Measurements from ENCODE around the gene SYNGR4. TPM values are rescaled to one million over a fixed set of nuclear protein-coding genes. Genes with fewer than 3 reads are reported as not detected.

SYNGR4 gene
- total RNA-seq, 4 donors from 2014 or later = not detected

- Histone ChIP-seq H3K9me3 (no peaks in the 10 kb centered on the region), H3K27me3 (no peaks in the 10 kb centered on the region), H3K4me3 (no peak overlapping the region), H3K27ac (no peak overlapping the region), H3K36me3 (no peaks in the 10 kb centered on the region), H3K4me1 (no peaks in the 10 kb centered on the region)
- TF ChIP-seq POLR2A (IDR thresholded peaks at IDR 0.05) (no peak), POLR2AphosphoS5 (IDR thresholded peaks at IDR 0.05) (no peak), EP300 (IDR thresholded peaks at IDR 0.05) (no peak)
- TF ChIP-seq, protein P1, sequence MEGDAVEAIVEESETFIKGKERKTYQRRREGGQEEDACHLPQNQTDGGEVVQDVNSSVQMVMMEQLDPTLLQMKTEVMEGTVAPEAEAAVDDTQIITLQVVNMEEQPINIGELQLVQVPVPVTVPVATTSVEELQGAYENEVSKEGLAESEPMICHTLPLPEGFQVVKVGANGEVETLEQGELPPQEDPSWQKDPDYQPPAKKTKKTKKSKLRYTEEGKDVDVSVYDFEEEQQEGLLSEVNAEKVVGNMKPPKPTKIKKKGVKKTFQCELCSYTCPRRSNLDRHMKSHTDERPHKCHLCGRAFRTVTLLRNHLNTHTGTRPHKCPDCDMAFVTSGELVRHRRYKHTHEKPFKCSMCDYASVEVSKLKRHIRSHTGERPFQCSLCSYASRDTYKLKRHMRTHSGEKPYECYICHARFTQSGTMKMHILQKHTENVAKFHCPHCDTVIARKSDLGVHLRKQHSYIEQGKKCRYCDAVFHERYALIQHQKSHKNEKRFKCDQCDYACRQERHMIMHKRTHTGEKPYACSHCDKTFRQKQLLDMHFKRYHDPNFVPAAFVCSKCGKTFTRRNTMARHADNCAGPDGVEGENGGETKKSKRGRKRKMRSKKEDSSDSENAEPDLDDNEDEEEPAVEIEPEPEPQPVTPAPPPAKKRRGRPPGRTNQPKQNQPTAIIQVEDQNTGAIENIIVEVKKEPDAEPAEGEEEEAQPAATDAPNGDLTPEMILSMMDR (IDR thresholded peaks at IDR 0.05) = no peak
- DNase-seq (ENCODE audit: low spot score in 2 of 2) = no peak
- WGBS = 79% methylated on average over 5 of the region's 5 CpGs
These were observed 13.3 kb upstream of the SYNGR4 start for GRCh38 chr19:48350856-48351255.

- TF ChIP-seq POLR2A (IDR thresholded peaks at IDR 0.05) (no peak), EP300 (IDR thresholded peaks at IDR 0.05) (no peak), POLR2AphosphoS5 (IDR thresholded peaks at IDR 0.05) (no peak)
- TF ChIP-seq, protein P1 (IDR thresholded peaks at IDR 0.05) = peak; percentile 20 to 78
- Histone ChIP-seq H3K36me3 (no peaks in the 10 kb centered on the region), H3K27me3 (no peaks in the 10 kb centered on the region), H3K27ac (no peak overlapping the region), H3K9me3 (no peaks in the 10 kb centered on the region), H3K4me3 (no peak overlapping the region), H3K4me1 (no peaks in the 10 kb centered on the region)
- 54% methylated on average over 7 of the region's 8 CpGs for WGBS
- DNase-seq (ENCODE audit: low spot score in 2 of 2) = peak in 1 of 2 donors; percentile 79
These were observed 12.8 kb upstream of the SYNGR4 start for GRCh38 chr19:48351341-48351752.

DNA sequence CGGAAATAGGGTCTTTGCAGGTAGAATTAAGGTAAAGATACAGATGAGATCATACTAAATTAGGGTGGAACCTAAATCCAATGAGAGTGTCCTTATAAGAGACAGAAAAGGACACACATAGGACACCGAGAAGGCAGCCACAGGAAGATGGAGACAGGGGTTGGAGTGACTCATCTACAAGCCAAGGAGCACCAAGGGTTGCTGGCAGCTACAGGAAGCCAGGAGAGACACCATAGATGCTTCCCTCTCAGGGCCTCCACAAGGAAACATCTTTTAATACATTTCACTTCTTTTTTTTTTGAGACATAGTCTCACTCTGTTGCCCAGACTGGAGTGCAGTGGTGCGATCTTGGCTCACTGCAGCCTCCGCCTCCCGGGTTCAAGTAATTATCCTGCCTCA, 10.5 kb upstream of the SYNGR4 start:
- TF ChIP-seq EP300 (IDR thresholded peaks at IDR 0.05) = no peak
- TF ChIP-seq, protein P1 (IDR thresholded peaks at IDR 0.05) = no peak
- no peak for TF ChIP-seq POLR2AphosphoS5 (IDR thresholded peaks at IDR 0.05)
- TF ChIP-seq POLR2A (IDR thresholded peaks at IDR 0.05) = no peak
- no peak overlapping the region for H3K27ac ChIP-seq
- H3K4me1 ChIP-seq = no peaks in the 10 kb centered on the region
- no peaks in the 10 kb centered on the region for H3K9me3 ChIP-seq
- DNase-seq (ENCODE audit: low spot score in 2 of 2) = no peak
- no peaks in the 10 kb centered on the region for H3K36me3 ChIP-seq
- H3K4me3 ChIP-seq = no peak overlapping the region
- 87% methylated on average over 5 of the region's 5 CpGs for WGBS
- no peaks in the 10 kb centered on the region for H3K27me3 ChIP-seq

- TF ChIP-seq POLR2AphosphoS5 (IDR thresholded peaks at IDR 0.05) = no peak
- no peak for TF ChIP-seq POLR2A (IDR thresholded peaks at IDR 0.05)
- TF ChIP-seq, protein P1 (IDR thresholded peaks at IDR 0.05) = no peak
- no peak for DNase-seq (ENCODE audit: low spot score in 2 of 2)
- no peak overlapping the region for H3K27ac ChIP-seq
- H3K9me3 ChIP-seq = no peaks in the 10 kb centered on the region
- 85% methylated on average over 15 of the region's 15 CpGs for WGBS
- H3K36me3 ChIP-seq = no peaks in the 10 kb centered on the region
- H3K4me3 ChIP-seq = no peak overlapping the region
- H3K27me3 ChIP-seq = no peaks in the 10 kb centered on the region
- no peaks in the 10 kb centered on the region for H3K4me1 ChIP-seq
These were observed 9.7 kb upstream of the SYNGR4 start for GRCh38 chr19:48354332-48354992.

DNA sequence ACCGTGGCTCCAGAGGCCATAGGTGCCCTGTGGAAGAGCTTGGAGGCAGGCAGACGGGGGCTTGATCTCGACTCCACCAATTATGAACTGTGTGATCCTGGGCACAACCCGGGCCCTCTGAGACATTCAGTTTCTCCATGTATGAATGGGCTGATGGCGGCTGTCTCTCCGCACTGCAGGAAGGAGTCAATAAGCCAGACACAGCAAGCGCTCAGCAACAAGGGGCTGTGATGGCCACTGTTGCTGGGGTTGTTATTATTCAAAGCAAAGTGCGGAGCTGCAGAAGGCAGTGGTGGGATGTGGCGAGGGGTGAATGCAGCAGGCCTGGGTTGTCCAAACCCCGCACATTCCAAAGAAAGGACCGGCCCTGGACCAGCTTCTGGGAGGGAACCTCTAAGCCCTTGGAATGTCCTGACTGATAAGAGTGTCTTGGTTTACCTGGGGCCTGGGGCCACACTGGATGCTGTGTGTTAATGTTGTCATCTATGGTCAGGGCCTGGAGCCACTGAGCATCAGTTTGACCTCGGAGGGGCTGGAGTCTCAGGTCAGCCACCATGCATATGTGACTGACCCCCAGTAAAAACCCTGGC, 8.7 kb upstream of the SYNGR4 start:
- WGBS = 86% methylated on average over 11 of the region's 12 CpGs
- Histone ChIP-seq H3K4me3 (no peak overlapping the region), H3K4me1 (no peaks in the 10 kb centered on the region), H3K9me3 (no peaks in the 10 kb centered on the region), H3K27me3 (no peaks in the 10 kb centered on the region), H3K36me3 (no peaks in the 10 kb centered on the region), H3K27ac (no peak overlapping the region)
- no peak for DNase-seq (ENCODE audit: low spot score in 2 of 2)
- TF ChIP-seq POLR2AphosphoS5 (IDR thresholded peaks at IDR 0.05) (no peak), POLR2A (IDR thresholded peaks at IDR 0.05) (no peak), EP300 (IDR thresholded peaks at IDR 0.05) (no peak)
- TF ChIP-seq, protein P1 (IDR thresholded peaks at IDR 0.05) = no peak
